SU-DHL-6 (cell line): ENCODE measurements around the gene ZNF805.

Experiments used
- EZH2phosphoT487 ChIP-seq: fragments of 200-600 bp; sonication (generic), shearing (Covaris generic); conservative IDR thresholded peaks from 2 replicates; pipeline ENCODE4 v1.6.1; 2018; ENCODE audit warnings: mild to moderate bottlenecking, antibody characterized with exemption, low read length, moderate library complexity, mixed read lengths
- TF ChIP-seq, protein P1 (sequence below): fragments of 200-600 bp; sonication (generic); IDR thresholded peaks from one replicate; pipeline ENCODE4 v1.5.1; 2017; ENCODE audit warnings: antibody characterized with exemption, mild to moderate bottlenecking, low read length, moderate library complexity; ENCODE audit not compliant: insufficient read depth, poor library complexity, severe bottlenecking

DNA sequence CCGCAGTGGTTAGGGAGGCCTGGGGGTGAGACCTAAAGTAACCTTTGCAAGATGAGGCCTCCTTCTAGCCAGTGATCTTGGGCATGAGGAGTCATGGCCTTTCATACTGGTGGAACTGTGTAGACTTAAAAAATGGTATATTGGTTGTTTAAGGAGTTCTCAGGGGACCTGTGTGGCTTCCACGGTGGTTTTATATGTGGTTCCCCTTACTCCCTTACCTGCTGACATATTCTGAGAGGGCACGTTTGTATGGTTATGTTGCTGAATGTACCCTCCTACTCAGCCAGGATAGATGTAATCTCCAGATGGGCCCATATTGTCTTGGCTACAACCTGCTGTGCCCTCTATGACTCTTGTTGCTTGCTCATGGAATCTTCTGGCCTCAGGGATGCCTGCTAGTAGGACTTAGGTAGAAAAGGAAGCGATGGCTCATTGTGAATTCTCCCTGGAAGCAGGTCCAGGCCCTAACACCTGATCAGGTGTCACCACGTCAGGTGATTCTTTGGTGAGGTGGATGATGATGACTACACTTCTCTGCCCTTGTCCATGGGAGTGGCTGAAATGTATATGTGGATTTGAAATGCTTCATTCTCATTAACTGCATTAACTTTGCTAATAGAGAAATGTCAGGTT lies 41.7 kb downstream of the ZNF805 start:
- TF ChIP-seq, protein P1, sequence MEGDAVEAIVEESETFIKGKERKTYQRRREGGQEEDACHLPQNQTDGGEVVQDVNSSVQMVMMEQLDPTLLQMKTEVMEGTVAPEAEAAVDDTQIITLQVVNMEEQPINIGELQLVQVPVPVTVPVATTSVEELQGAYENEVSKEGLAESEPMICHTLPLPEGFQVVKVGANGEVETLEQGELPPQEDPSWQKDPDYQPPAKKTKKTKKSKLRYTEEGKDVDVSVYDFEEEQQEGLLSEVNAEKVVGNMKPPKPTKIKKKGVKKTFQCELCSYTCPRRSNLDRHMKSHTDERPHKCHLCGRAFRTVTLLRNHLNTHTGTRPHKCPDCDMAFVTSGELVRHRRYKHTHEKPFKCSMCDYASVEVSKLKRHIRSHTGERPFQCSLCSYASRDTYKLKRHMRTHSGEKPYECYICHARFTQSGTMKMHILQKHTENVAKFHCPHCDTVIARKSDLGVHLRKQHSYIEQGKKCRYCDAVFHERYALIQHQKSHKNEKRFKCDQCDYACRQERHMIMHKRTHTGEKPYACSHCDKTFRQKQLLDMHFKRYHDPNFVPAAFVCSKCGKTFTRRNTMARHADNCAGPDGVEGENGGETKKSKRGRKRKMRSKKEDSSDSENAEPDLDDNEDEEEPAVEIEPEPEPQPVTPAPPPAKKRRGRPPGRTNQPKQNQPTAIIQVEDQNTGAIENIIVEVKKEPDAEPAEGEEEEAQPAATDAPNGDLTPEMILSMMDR: no peak
- TF ChIP-seq EZH2phosphoT487: no peak
